ENCODE data around the gene NSDHL. TPM values are rescaled to one million over a fixed set of nuclear protein-coding genes. Genes with fewer than 3 reads are reported as not detected.
"Not testable (repeated sequence)": the region's sequence is repeated elsewhere in the genome, so short reads cannot be mapped to it uniquely, and the experiment has no call there.

NSDHL gene
- 10 to 100 TPM; 29.4 to 33.3 (median 31.5) TPM for polyA plus RNA-seq (ENCODE audit: insufficient read length in 4 of 4)

DNA sequence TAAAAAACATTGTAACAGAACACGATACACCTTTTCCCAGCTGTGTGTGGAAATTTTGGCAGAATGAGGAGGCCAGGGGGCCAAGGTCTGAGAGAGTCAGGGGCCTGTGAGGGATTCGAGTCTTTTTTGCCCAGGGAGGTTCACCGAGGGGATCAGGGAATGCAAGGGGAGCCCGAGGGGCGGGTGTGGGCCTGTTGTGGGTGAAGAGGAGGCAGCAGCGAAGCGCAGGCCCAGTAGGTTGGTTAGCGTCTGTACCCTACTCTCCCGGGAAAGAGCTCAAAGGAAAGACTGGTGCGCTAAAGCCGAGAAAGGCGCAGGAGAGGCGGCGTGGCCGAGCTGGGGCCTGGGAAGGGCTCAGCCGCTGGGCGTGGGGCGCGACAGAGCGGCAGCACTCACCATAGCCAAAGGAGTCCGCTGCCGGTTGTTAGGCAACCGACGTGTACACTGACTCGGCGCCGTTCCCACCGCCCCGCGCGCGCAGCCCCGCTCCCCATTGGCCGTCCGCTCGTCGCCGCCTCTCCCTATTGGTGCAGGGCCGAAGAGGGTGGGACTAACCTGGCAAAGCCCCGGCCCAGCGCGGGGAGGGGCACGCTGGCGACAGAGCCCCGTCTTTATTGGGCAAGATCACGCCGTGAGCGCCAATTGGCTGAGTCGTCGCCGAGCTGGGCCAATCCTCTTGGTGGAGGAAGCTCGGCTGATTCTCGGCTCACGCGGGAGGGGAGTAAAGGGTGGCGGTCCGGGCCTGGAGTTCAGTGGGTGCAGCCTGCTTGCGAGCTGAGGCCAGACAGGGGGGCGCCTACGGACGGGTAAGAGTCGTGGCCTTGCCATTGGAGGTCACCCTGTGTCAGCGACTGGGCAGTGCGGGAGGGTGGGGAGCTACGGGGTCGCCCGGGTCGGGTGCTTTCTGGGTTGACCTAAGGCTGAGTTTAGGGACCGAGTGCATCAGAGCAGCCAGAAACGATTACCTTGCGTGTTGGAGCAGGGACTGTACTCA, at the start of gene NSDHL, which contains the start of gene CETN2:
Gene NSDHL (plus strand): TSS at position 752 of the 994 bp plus-strand sequence. CDS start 15,262 bp downstream, outside the sequence.
Gene CETN2 (minus strand): TSS at position 446 of the 994 bp plus-strand sequence. CDS start 47 bp downstream, at position 399.
- DNase-seq (ENCODE audit: low read depth in 4 of 4, low spot score in 3 of 4), result peak; percentile 72 to 86 (median 86)

DNA sequence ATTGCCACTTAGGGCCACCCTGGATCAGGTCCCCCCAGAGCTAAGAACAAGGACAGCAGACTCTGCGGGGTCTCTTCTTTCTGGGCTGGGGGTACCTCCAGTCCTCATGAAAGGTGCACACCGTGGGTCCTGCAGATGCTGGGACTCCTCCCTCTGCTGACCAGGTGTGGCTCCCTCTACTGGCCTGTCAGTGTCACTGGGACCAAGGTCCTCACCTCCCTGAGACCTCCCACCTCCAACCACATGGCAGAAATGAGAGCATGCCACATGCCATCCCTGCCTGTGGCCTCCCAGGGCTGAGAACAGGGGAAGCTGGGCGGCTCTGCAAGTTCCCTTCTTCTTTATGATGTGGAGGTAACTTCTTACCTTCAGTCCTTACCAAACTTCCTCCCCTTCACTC, 43.8 kb upstream of the NSDHL start:
- not testable (repeated sequence) for DNase-seq (ENCODE audit: low read depth in 4 of 4, low spot score in 3 of 4)

DNA sequence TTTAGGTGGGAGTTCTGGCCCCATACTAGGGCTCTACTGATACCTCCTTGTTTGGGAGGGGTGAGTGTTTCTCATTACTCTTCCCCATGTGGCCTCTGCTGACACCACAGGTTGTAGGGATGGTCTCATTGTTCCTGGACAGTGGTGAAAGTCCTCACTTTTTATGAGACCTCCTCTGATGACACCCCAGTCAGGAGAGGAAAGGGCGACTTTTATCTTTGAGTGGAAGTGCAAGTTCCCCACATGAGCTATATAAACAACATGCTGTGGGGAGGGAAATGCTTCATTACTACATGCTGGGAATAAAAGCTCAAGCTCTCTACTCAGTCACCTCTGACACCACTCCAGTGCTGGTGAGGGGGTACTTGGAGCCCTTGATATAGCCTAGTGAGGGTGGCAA, 31.9 kb upstream of the NSDHL start:
- DNase-seq (ENCODE audit: low read depth in 4 of 4, low spot score in 3 of 4), result no peak

DNA sequence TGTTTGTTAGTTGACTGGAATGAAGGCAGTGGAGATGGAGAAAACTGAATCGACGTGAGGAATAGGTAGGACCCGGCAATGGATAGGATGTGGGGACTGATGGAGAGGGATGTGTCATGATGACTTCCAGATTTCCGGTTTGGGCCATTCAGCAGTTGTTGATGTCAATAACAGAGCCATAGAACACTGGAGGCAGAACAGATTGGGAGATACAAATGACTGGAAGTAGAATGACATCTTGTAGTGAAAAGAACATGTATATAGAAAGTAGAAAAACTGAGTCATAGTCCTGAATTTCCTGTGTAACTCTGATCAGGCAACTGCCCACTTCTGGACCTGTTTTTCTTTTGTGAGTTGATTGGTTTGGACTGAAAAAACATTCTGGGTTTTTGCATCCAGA, 24.8 kb upstream of the NSDHL start:
- no peak for DNase-seq (ENCODE audit: low read depth in 4 of 4, low spot score in 3 of 4)

DNA sequence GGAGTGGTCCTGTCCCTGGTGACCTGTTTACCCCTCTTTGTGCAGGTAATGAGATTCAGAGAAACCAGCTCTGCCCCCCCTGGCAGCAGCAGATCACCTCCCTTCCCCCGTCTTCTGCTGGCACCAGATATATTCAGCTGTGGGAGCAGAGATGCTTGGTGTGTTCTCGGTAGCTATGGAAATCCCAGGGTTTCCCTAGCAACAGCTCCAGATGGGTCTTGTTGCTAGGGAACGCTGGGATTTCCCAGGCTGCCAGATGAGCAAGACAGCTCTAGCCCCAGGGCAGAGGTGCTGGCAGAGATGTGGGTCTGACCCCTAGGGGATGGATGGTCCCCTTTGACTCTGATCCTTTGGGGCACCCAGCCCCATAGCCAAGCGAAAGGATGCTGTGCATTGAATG, 20.5 kb upstream of the NSDHL start:
- DNase-seq (ENCODE audit: low read depth in 4 of 4, low spot score in 3 of 4), result no peak

DNA sequence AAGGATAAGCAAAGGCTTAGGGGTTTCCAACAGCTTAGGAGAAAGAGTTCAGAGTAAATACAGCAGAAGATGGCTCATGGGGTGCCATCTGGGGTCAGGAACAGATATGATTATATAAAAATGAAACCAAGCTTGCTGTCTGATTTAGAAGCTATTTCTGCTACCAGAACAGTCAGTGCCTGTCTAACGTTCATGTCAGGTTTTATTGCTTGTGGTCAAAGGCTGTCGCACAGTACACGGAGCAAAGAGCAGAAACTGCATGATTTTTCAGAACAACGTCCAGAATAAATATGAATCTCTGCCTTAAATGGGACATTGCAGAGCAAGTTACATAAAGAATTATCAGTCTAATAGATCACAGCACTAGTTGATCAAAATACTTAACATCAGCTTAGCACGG, 17.7 kb upstream of the NSDHL start:
- DNase-seq (ENCODE audit: low read depth in 4 of 4, low spot score in 3 of 4), result no peak

DNA sequence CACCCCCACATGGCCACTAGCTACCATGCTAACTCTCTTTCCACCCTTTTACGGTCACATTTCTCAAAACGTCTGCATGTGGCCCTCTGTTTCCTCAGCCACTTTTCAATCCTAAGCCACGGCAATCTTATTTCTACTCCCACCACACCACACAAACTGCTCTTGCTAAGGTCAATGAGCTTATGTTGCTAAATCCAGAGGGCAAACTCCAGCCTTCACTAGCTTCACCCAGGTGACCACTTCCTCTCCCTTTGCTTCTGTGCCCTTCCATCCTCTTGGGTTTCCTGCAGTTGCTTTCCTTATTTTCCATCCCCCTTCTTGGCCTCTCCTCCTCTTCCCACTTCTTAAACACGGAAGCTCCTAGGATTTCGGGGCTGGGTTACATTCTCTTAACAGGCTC, 16.8 kb upstream of the NSDHL start:
- DNase-seq (ENCODE audit: low read depth in 4 of 4, low spot score in 3 of 4), result no peak

DNA sequence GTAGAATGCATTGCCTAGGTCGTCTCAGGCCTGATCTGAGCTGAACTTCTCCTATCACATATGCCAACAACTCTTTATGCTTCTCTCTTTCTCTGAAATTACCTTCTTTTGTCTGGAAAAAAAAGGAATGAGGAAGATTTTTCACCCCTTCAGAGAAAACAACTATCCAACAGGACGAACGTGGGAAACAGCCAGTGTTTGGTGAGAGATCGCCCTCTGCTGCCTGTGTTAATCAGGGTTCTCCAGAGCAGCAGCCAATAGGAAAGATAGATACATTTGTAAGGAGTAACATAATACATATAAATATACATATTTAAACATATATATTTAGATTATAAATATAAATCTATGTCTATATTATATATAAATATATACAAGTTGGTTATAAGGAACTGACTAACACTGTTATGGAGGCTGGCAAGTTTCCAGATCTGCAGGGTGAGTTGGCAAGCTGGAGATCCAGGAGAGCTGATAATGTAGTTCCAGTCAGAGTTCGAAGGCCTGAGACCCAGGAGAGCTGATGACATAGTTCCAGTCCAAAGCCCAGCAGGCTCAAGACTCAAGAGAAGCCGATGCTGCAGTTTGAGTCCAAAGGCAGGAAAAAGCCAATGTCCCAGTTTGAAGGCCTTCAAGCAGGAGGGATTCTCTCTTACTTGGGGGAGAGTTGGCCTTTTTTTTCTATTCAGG, 13.6 kb upstream of the NSDHL start:
- DNase-seq (ENCODE audit: low read depth in 4 of 4, low spot score in 3 of 4), result no peak

DNA sequence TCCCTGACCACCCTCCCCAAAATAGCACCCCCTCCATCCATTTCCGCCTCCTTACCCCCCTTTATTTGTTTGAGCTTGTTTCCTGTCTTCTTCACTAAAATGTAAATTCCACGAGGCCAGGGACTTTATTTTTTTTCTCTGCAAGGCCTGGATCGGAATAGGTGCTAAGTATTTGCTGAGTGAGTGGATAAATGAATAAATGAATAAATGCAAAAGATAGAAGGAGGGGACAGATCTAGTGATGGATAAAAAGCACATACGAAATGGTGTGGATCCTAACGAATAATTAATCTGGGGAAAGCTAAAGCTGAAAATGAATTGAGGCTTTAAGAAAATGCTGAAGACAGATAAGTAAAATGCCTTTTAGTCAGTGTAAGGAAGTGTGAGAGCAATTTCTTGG, 12.5 kb upstream of the NSDHL start:
- no peak for DNase-seq (ENCODE audit: low read depth in 4 of 4, low spot score in 3 of 4)

DNA sequence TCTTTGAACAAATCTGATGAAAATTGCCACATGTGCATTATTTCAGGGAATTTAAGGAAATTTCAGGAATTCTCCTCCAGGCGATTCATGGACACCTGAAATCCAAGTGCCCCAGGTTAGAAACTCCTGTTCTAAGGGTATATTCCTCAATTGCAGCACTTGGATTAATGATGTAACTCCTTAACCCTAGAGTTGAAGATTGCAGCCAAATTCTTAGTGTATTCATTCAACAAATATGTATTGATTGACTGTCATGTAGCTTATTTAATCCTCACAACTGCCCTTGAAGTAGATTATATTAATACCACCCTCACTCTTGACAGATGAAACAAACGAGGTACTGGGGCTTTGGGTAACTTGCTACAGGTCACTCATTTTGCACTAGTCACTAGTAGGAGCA, 11.6 kb upstream of the NSDHL start:
- no peak for DNase-seq (ENCODE audit: low read depth in 4 of 4, low spot score in 3 of 4)

DNA sequence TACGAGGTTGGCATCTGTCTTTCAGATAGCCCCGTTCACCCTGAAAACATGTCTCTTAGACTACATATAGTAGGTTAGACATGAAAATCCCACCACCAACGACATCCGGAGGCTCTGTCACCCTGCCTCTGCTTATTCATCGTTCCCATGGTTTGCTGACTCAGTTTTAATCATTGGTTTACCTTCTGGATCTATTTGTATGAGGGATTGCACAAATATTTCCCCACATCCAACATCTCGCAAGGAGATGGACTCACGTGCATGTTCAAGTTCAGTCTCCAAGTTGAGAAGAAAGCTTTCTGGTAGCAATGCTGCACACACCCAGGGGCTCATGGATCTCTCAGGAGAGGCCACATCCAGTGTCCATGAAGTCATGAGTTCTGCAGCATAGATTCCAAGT, 11.1 kb upstream of the NSDHL start:
- no peak for DNase-seq (ENCODE audit: low read depth in 4 of 4, low spot score in 3 of 4)

DNA sequence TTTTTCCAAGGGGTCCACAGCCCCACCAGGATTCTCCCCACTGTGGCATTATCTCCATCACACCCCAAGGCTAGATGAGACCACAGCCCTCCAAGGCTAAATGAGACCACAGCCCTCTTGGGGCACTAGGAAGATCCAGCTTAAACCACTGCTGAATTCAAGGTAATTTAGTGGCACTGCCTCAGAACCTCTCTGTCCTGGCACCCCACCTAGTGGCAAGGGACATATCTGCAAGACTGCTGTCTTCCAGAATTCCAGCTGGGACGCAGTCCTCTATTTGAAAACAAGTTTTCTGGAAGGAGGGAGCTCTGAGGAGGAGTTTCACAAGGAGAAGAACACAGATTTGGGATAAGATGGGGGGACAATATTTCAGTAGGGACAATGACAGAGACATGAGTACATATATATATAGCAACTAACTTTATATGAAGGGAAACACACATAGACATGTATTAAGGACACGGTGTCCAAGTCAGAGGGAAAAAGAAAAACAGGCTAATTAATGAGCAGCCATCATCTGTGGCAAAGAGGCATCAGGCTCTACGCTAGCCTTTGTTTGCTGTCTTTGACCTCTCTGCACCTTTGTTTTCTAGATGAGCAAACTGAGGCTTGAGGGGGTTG, 9.6 kb upstream of the NSDHL start:
- DNase-seq (ENCODE audit: low read depth in 4 of 4, low spot score in 3 of 4), result no peak

DNA sequence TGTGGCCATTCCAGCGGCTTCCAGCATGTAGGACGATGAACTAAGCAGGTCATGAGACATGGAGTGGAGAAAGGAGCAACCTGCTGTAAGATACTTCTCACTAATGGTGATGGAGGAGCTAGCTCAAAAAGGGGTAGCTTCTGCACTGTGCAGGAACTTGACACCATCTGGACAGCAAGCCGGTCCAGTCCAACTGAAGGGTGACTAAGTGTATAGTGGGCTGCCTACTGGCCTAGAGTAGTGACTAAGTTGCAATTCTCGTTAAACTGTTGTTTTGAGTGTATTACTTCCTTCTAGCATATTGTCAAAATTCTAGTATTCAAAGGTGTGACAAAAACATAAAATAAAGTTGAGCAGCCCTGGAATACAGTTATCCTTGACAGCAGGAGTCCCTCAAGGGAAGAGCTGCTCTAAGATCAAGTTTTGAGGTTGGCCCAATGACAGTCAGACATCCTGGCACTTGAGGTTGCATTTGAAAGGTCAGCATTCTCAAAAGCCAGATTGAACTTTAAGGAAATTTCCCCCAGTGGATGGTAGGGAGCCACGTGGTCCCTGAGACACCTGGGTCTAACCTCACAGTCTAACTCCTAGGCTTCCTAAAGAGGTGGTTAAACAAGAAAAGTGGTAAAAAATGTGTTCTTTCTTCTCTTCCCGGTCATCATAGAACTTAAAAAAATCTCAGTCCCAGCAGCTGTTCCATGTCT, 8.3 kb upstream of the NSDHL start:
- DNase-seq (ENCODE audit: low read depth in 4 of 4, low spot score in 3 of 4), result no peak

DNA sequence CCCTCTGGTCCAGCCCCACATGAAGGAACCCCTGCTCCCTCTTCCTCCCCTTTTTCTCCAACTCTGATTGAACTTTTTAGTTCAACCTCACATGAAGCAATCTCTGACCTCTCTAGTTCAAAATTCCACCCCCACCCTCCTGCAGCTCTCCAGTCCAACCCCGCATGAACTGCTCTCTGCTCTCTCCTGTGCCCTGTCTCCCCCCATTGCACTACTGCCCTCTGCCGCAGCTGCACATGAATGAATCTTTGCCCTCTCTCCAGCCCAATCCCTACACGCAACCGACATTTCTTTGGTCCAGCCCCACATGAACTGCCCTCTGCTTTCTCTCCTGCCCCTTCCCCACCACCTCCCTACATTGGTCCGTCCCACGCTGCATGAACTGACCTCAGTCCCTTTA, 7.2 kb upstream of the NSDHL start:
- no peak for DNase-seq (ENCODE audit: low read depth in 4 of 4, low spot score in 3 of 4)

DNA sequence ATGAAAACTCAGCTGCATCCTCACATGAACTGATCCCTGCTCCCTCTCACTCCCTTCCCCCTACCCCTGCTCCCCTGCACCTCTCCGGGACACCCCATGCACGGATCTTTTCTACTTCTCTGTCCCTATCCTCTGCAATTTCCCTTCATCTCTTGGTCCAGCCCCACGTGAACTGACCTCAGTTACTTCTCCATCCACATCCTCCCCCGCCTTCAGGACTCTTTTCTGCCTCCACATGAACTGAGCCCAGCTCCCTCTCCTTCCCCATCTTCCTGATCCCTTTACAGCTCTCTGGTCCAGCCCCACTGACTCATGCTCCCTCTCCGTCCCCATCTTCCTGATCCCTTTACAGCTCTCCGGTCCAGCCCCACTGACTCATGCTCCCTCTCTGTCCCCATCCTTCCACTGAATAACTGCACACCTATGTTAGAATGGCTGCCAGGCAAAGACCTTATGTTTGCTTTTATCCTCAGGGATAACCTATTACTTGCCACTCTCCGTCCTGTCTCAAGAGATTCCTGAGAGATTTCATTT, 6.0 kb upstream of the NSDHL start:
- no peak for DNase-seq (ENCODE audit: low read depth in 4 of 4, low spot score in 3 of 4)

DNA sequence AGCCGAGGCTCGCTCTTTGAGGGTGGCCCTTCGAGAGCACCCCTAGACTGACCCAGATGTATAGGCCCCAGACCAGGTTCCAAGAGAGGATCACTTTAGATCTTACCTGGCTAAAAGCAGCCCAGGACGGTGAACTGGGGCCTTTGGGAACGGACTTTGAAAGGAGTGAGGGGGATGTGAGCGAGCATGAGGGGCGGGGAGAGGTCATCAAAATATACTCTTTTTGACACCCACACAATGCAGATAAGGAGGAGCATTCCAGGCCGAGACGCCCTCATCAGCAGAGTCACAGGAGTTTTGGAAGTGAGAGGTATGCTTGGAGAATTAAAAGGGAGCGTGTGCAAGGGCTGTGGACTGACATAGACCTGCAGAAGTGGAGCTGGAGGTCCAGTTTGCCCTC, 528 bp downstream of the NSDHL start:
- no peak for DNase-seq (ENCODE audit: low read depth in 4 of 4, low spot score in 3 of 4)

DNA sequence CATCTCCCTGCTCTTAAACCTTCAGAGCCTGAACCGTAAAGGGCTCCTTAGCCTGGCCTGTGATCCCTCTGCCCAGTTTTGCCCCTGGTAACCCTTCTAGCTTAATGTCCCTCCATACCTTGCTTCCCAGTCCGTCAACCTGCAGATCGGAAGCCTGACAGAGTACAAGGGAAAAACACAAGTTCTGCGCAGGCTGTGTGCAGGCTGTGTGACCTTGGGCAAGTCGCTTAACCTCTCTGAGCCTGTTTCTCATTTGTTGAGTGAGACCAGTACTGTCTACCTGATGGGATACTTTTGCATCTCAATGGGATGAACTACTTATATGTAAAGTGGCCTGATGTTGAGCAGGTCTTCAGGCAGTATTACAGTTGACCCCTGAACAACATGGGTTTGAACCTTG, 1.7 kb downstream of the NSDHL start:
- DNase-seq (ENCODE audit: low read depth in 4 of 4, low spot score in 3 of 4), result no peak

DNA sequence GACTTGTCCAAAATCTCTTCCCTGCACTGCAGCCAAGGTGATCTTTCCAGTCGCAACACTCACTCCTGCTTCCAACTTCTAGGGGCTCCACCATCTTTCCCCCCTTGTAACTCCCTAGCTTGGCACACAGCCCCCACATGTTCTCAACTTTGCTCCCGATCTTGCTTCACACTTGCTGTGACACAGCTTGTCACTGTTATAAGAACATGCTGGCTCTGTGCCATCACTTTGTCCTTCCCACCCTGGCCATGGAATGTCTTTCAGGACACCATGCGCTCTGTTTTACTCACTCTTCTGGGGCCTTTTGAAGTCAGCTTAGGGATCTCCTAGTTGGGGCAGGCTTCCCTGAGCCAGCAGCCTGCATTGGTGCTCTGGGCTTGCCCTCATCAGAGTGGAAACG, 2.5 kb downstream of the NSDHL start:
- no peak for DNase-seq (ENCODE audit: low read depth in 4 of 4, low spot score in 3 of 4)

DNA sequence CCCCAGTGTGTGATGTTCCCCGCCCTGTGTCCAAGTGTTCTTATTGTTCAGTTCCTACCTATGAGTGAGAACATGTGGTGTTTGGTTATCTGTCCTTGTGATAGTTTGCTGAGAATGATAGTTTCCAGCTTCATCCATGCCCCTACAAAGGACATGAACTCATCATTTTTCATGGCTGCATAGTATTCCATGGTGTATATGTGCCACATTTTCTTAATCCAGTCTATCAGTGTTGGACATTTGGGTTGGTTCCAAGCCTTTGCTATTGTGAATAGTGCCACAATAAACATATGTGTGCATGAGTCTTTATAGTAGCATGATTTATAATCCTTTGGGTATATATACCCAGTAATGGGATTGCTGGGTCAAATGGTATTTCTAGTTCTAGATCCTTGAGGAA, 4.6 kb downstream of the NSDHL start:
- DNase-seq (ENCODE audit: low read depth in 4 of 4, low spot score in 3 of 4), result not testable (repeated sequence)

DNA sequence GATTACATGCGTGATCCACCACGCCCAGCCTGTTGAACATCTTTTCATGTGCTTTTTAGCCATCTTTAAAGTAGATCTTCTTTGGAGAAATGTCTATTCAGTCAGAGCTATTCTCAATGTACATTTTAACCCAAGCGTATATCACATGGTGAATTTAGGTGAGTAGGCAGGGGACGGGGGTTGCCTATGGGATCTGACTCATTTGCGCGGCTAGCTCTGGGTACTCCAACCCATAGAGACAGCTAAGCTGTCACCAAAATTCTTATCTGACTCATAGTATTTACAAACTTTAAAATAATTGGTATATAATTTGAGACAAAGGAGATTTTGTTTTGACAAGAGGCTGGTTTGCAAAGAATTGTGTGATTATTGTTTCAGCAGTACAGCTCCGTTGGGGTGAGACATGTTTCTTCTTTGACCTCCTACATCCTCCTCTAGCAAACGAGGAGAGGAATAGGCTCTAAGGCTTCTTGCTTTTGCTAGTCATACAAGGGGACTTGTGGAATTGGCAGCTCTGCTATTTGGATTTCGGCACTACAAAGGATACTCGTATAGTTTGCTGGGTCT, 12.0 kb downstream of the NSDHL start:
- DNase-seq (ENCODE audit: low read depth in 4 of 4, low spot score in 3 of 4), result no peak

Data from right renal pelvis (tissue), 4 donors.